IMR-90 (cell line): Measurements from ENCODE around the gene AHCYL1. TPM values are rescaled to one million over a fixed set of nuclear protein-coding genes. Genes with fewer than 3 reads are reported as not detected.

Experiments
- ATAC-seq: fragments of 200-7000 bp; cut with Tn5 transposase; 2 replicates; pipeline ENCODE4 v1.9.1; 2020; ENCODE audit warnings: low read depth, mild to moderate bottlenecking, moderate library complexity
- BruUV-seq: library from RNA; stranded (reverse); fragments of 400-500 nt; replicated peaks from 2 replicates; lab custom pipeline; 2021; lab: Mats Ljungman, UMichigan
- CTCF ChIA-PET: fragments of 300-600 bp; formaldehyde crosslinking; extraction: SDS; loops from one replicate; lab custom pipeline; 2021; ENCODE audit warnings: antibody characterized with exemption; lab: Yijun Ruan, JAX
- POLR2A ChIA-PET: fragments of 300-600 bp; sonication (Branson Sonifier 250); formaldehyde crosslinking; loops from one replicate; lab custom pipeline; 2022; ENCODE audit warnings: antibody characterized with exemption; ENCODE audit not compliant: unreplicated experiment; lab: Charles Lee
- DNase-seq: peaks from one replicate; pipeline ENCODE4 v3.0.0; 2013
- H2AFZ ChIP-seq: replicated peaks from 2 replicates; pipeline ENCODE3; 2013; ENCODE audit warnings: low read length, mild to moderate bottlenecking; ENCODE audit not compliant: poor library complexity
- H2AK5ac ChIP-seq: 2 replicates; pipeline ENCODE4 v1.6.1; 2013; ENCODE audit warnings: low read depth, low read length, inconsistent platforms
- H2AK9ac ChIP-seq: replicated peaks from 2 replicates; pipeline ENCODE3; 2013; ENCODE audit warnings: mild to moderate bottlenecking, low read depth, low read length, moderate library complexity; ENCODE audit not compliant: poor library complexity
- H2BK120ac ChIP-seq: 2 replicates; pipeline ENCODE4 v1.6.1; 2013; ENCODE audit warnings: low read depth, low read length, inconsistent platforms
- H2BK15ac ChIP-seq: 3 replicates; pipeline ENCODE4 v1.6.1; 2013; ENCODE audit warnings: low read depth, low read length, inconsistent platforms
- H2BK20ac ChIP-seq: 2 replicates; pipeline ENCODE4 v1.6.1; 2013; ENCODE audit warnings: low read depth, mild to moderate bottlenecking, inconsistent platforms, low read length, moderate library complexity
- H2BK5ac ChIP-seq: 2 replicates; pipeline ENCODE4 v1.6.1; 2013; ENCODE audit warnings: mild to moderate bottlenecking, low read depth, low read length, inconsistent platforms; ENCODE audit not compliant: poor library complexity, severe bottlenecking
- H3K14ac ChIP-seq: replicated peaks from 2 replicates; pipeline ENCODE4 v1.6.1; 2013; ENCODE audit warnings: low read depth, low read length, inconsistent platforms
- H3K18ac ChIP-seq: 2 replicates; pipeline ENCODE4 v1.6.1; 2013; ENCODE audit warnings: low read depth, low read length, control low read depth
- H3K23ac ChIP-seq: 2 replicates; pipeline ENCODE4 v1.6.1; 2013; ENCODE audit warnings: low read depth, low read length, inconsistent platforms
- H3K27ac ChIP-seq: 2 replicates; pipeline ENCODE4 v1.5.1; 2013; ENCODE audit warnings: mild to moderate bottlenecking, control low read depth, low read length; ENCODE audit not compliant: insufficient read depth
- H3K27me3 ChIP-seq: 2 replicates; pipeline ENCODE4 v1.6.1; 2013; ENCODE audit warnings: low read length; ENCODE audit not compliant: control insufficient read depth, insufficient read depth
- H3K36me3 ChIP-seq: 2 replicates; pipeline ENCODE4 v1.6.1; 2013; ENCODE audit warnings: low read length, mixed read lengths; ENCODE audit not compliant: control insufficient read depth, insufficient read depth
- H3K4ac ChIP-seq: 2 replicates; pipeline ENCODE4 v1.6.1; 2013; ENCODE audit warnings: low read depth, low read length, inconsistent platforms
- H3K4me1 ChIP-seq: 2 replicates; pipeline ENCODE4 v1.6.1; 2013; ENCODE audit warnings: low read length, mixed read lengths; ENCODE audit not compliant: control insufficient read depth, insufficient read depth
- H3K4me2 ChIP-seq: 2 replicates; pipeline ENCODE4 v1.6.1; 2013; ENCODE audit warnings: low read depth, mild to moderate bottlenecking, control low read depth, low read length, moderate library complexity
- H3K4me3 ChIP-seq: 2 replicates; pipeline ENCODE4 v1.5.1; 2013; ENCODE audit warnings: low read depth, mild to moderate bottlenecking, control low read depth, low read length, moderate library complexity; ENCODE audit not compliant: insufficient read depth
- H3K56ac ChIP-seq: 2 replicates; pipeline ENCODE4 v1.6.1; 2013; ENCODE audit warnings: low read length, inconsistent platforms; ENCODE audit not compliant: insufficient read depth; ENCODE audit errors: extremely low read depth
- H3K79me1 ChIP-seq, 2 experiments: 2 replicates each; pipeline ENCODE4 v1.6.1; 2013; ENCODE audit warnings: low read length in 2 of 2, inconsistent platforms in 1 of 2, low read depth in 1 of 2
- H3K9ac ChIP-seq: 2 replicates; pipeline ENCODE4 v1.6.1; 2013; ENCODE audit warnings: low read depth, low read length, control low read depth
- H3K9me1 ChIP-seq: 2 replicates; pipeline ENCODE4 v1.6.1; 2013; ENCODE audit warnings: low read length, inconsistent platforms; ENCODE audit not compliant: insufficient read depth
- H3K9me3 ChIP-seq: 2 replicates; pipeline ENCODE4 v1.6.1; 2013; ENCODE audit warnings: low read length; ENCODE audit not compliant: control insufficient read depth, insufficient read depth
- H4K20me1 ChIP-seq: 2 replicates; pipeline ENCODE4 v1.6.1; 2013; ENCODE audit warnings: low read length, inconsistent platforms; ENCODE audit not compliant: insufficient read depth
- H4K5ac ChIP-seq: 2 replicates; pipeline ENCODE4 v1.6.1; 2013; ENCODE audit warnings: mild to moderate bottlenecking, low read depth, low read length, control low read depth
- H4K8ac ChIP-seq, 2 experiments: 2 replicates each; pipeline ENCODE4 v1.6.1; 2013; ENCODE audit warnings: low read depth in 2 of 2, low read length in 2 of 2, control low read depth in 1 of 2, inconsistent platforms in 1 of 2
- H4K91ac ChIP-seq: 2 replicates; pipeline ENCODE4 v1.6.1; 2013; ENCODE audit warnings: low read depth, low read length, inconsistent platforms; ENCODE audit not compliant: insufficient read depth
- BHLHE40 ChIP-seq: fragments of 150-350 bp; IDR thresholded peaks from 2 replicates; pipeline ENCODE4 v1.6.1; 2016; ENCODE audit warnings: mild to moderate bottlenecking, low read depth, low read length
- CEBPB ChIP-seq: IDR thresholded peaks from 2 replicates; pipeline ENCODE4 v1.6.1; 2012; ENCODE audit warnings: low read depth, low read length, improper control_type of control experiment
- CHD1 ChIP-seq: IDR thresholded peaks from 2 replicates; pipeline ENCODE4 v1.6.1; 2012; ENCODE audit warnings: low read depth, low read length, improper control_type of control experiment
- CTCF ChIP-seq: conservative IDR thresholded peaks from 2 replicates; pipeline ENCODE4 v1.5.1; 2012; ENCODE audit warnings: mild to moderate bottlenecking, low read depth, low read length, improper control_type of control experiment
- FOS ChIP-seq: fragments of 150-350 bp; IDR thresholded peaks from 2 replicates; pipeline ENCODE4 v1.6.1; 2016; ENCODE audit warnings: low read depth, low read length
- MAFK ChIP-seq: IDR thresholded peaks from 2 replicates; pipeline ENCODE4 v1.6.1; 2012; ENCODE audit warnings: low read depth, low read length, improper control_type of control experiment
- MAZ ChIP-seq: IDR thresholded peaks from 2 replicates; pipeline ENCODE4 v1.6.1; 2012; ENCODE audit warnings: low read depth, mild to moderate bottlenecking, low read length, improper control_type of control experiment, moderate library complexity, borderline replicate concordance
- MXI1 ChIP-seq: IDR thresholded peaks from 2 replicates; pipeline ENCODE4 v1.6.1; 2012; ENCODE audit warnings: low read depth, mild to moderate bottlenecking, low read length, moderate library complexity, borderline replicate concordance
- NFE2L2 ChIP-seq: fragments of 150-350 bp; IDR thresholded peaks from 2 replicates; pipeline ENCODE4 v1.6.1; 2016; ENCODE audit warnings: low read depth, mild to moderate bottlenecking, low read length
- POLR2A ChIP-seq: IDR thresholded peaks from 2 replicates; pipeline ENCODE4 v1.6.1; 2012; ENCODE audit warnings: mild to moderate bottlenecking, low read depth, low read length
- RAD21 ChIP-seq: IDR thresholded peaks from 2 replicates; pipeline ENCODE4 v1.6.1; 2012; ENCODE audit warnings: low read length, improper control_type of control experiment
- RCOR1 ChIP-seq: IDR thresholded peaks from 2 replicates; pipeline ENCODE4 v1.6.1; 2012; ENCODE audit warnings: mild to moderate bottlenecking, low read length, improper control_type of control experiment; ENCODE audit not compliant: insufficient replicate concordance
- RFX5 ChIP-seq: IDR thresholded peaks from 2 replicates; pipeline ENCODE4 v1.8.0; 2012; ENCODE audit warnings: low read depth, mild to moderate bottlenecking, low read length, moderate library complexity
- SMC3 ChIP-seq: fragments of 150-350 bp; IDR thresholded peaks from 2 replicates; pipeline ENCODE4 v1.6.1; 2016; ENCODE audit warnings: low read depth, mild to moderate bottlenecking, antibody characterized with exemption, low read length, moderate library complexity
- WGBS, 2 experiments: methylation state at CpG; one replicate each; pipeline versions ENCODE4 v1.1.5 to v1.1.7; 2013; ENCODE audit warnings: missing lambda C conversion rate in 2 of 2; ENCODE audit not compliant: insufficient read length in 1 of 2; ENCODE audit errors: extremely low coverage in 2 of 2; 5-methylcytosine and 5-hydroxymethylcytosine counted together
- dilution Hi-C: fragments of 300-500 bp; cut with HindIII; formaldehyde crosslinking; loops from one replicate; pipeline ENCODE4 v1.14.3; 2018; ENCODE audit warnings: low sequenced_read_pairs; ENCODE audit not compliant: unreplicated experiment
- in situ Hi-C: fragments of 300-500 bp; cut with MboI; formaldehyde crosslinking; loops from 3 replicates; pipeline ENCODE4 v1.14.3; 2019; ENCODE audit warnings: low sequenced_read_pairs, inconsistent platforms, mixed read lengths
- intact Hi-C: fragments of 100-400 bp; cut with micrococcal nuclease; formaldehyde crosslinking; loops from 2 replicates; pipeline ENCODE4 v1.10.0; 2022
- polyA plus RNA-seq, 3 experiments: library from polyadenylated mRNA; depleted of rRNA; stranded (reverse); fragments of >200 nt; gene quantifications; 2 replicates each; pipeline ENCODE4 v1.2.3, GENCODE V29; 2012; ENCODE audit warnings: low replicate concordance in 1 of 3
- total RNA-seq: library from RNA; depleted of rRNA; stranded (reverse); fragments of >200 nt; gene quantifications from 2 replicates; pipeline ENCODE4 v1.2.3, GENCODE V29; 2012
- TF ChIP-seq, protein P1 (sequence below): fragments of 150-350 bp; IDR thresholded peaks from 2 replicates; pipeline ENCODE4 v1.6.1; 2016; ENCODE audit warnings: low read depth, mild to moderate bottlenecking, low read length, moderate library complexity, borderline replicate concordance
- TF ChIP-seq, protein P2 (sequence below): fragments of 150-350 bp; IDR thresholded peaks from 2 replicates; pipeline ENCODE4 v1.6.1; 2017; ENCODE audit warnings: mild to moderate bottlenecking, antibody characterized with exemption, low read length, low read depth

AHCYL1 gene
- total and polyA plus RNA-seq, 2 of the 4 experiments (the other 2 are of a cell fraction), result 75.1 to 76.0 TPM

- no peak overlapping the region for H3K23ac ChIP-seq
- ATAC-seq, result no peak
- no TSS peak for BruUV-seq
Observed at GRCh38 chr1:110002695-110003094, 18.1 kb downstream of the AHCYL1 start.

More at GRCh38 chr1:110002695-110003094, 18.1 kb downstream of the AHCYL1 start:
- H2BK120ac ChIP-seq, result no peak overlapping the region
- H3K9ac ChIP-seq, result no peak overlapping the region
- H2AFZ ChIP-seq, result no peak overlapping the region
- no peaks in the 10 kb centered on the region for H3K36me3 ChIP-seq
- dilution Hi-C loops, result no loop called here
- H3K27ac ChIP-seq, result no peak overlapping the region
- ChIA-PET POLR2A (no interaction called here), CTCF (no interaction called here)
- H3K4me1 ChIP-seq, result peaks cover 17% of the 10 kb centered on the region
- TF ChIP-seq, protein P1, sequence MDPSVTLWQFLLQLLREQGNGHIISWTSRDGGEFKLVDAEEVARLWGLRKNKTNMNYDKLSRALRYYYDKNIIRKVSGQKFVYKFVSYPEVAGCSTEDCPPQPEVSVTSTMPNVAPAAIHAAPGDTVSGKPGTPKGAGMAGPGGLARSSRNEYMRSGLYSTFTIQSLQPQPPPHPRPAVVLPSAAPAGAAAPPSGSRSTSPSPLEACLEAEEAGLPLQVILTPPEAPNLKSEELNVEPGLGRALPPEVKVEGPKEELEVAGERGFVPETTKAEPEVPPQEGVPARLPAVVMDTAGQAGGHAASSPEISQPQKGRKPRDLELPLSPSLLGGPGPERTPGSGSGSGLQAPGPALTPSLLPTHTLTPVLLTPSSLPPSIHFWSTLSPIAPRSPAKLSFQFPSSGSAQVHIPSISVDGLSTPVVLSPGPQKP, result no peak
- TF ChIP-seq, protein P2, sequence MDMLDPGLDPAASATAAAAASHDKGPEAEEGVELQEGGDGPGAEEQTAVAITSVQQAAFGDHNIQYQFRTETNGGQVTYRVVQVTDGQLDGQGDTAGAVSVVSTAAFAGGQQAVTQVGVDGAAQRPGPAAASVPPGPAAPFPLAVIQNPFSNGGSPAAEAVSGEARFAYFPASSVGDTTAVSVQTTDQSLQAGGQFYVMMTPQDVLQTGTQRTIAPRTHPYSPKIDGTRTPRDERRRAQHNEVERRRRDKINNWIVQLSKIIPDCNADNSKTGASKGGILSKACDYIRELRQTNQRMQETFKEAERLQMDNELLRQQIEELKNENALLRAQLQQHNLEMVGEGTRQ, result no peak
- TF ChIP-seq CEBPB, result no peak
- no peak for TF ChIP-seq NFE2L2
- no peak for TF ChIP-seq FOS
- TF ChIP-seq MXI1, result no peak
- TF ChIP-seq MAFK, result no peak
- no peak for TF ChIP-seq RFX5
- TF ChIP-seq MAZ, result no peak
- TF ChIP-seq RAD21, result no peak
- no peak for TF ChIP-seq SMC3
- TF ChIP-seq POLR2A, result no peak
- no peak for TF ChIP-seq RCOR1
- no peak for TF ChIP-seq CHD1
- no peak for TF ChIP-seq CTCF
- TF ChIP-seq BHLHE40, result no peak
- H3K18ac ChIP-seq, result no peak overlapping the region
- H3K27me3 ChIP-seq, result no peaks in the 10 kb centered on the region
- intact Hi-C loops, result loop anchor here (1.0 to 5.0 kb wide), 2 partner anchors 17 to 455 kb away; partner anchors contain the start of gene GNAI3
- H4K20me1 ChIP-seq, result peaks cover 44% of the 10 kb centered on the region
- no peaks in the 10 kb centered on the region for H3K9me3 ChIP-seq
- no peak overlapping the region for H2AK9ac ChIP-seq
- peaks cover 19% of the 10 kb centered on the region for H3K9me1 ChIP-seq
- no peak overlapping the region for H2BK15ac ChIP-seq
- H4K91ac ChIP-seq, result no peak overlapping the region
- in situ Hi-C loops, result no loop called here
- no peak overlapping the region for H4K5ac ChIP-seq
- H2AK5ac ChIP-seq, result no peak overlapping the region
- H3K4ac ChIP-seq, result no peak overlapping the region; the same call in 1 of the 2 replicates
- peak overlapping the region; percentile 60 for H2BK5ac ChIP-seq
- no peak overlapping the region for H3K56ac ChIP-seq
- H3K79me1 ChIP-seq, result peaks cover 15 to 61% of the 10 kb centered on the region in 2 experiments
- H2BK20ac ChIP-seq, result peak overlapping the region; percentile 16; the same call in 1 of the 2 replicates
- H3K4me3 ChIP-seq, result no peak overlapping the region
- no peak overlapping the region for H3K4me2 ChIP-seq
- 0 out of 2 replicates have a peak overlapping the region, but pooled peaks have one; percentile 27 for H3K14ac ChIP-seq
- DNase-seq, result no peak
- H4K8ac ChIP-seq, result no peak overlapping the region
- WGBS, 2 experiments, result no CpG with 5 or more reads among the region's 1 CpG
